H9 (cell line): ENCODE results near the gene PPP1CC. TPM values are rescaled to one million over a fixed set of nuclear protein-coding genes. Genes with fewer than 3 reads are reported as not detected.

Experiments used
- DNase-seq: peaks from one replicate; pipeline ENCODE4 v3.0.0-alpha.2; 2017
- H2AFZ ChIP-seq: one replicate; pipeline ENCODE4 v1.6.1; 2013; ENCODE audit warnings: mild to moderate bottlenecking, low read length, control low read depth, moderate library complexity
- H2AK5ac ChIP-seq: 2 replicates; pipeline ENCODE4 v1.6.1; 2013; ENCODE audit warnings: low read length, control low read depth, mixed read lengths; ENCODE audit not compliant: insufficient read length
- H2BK120ac ChIP-seq: one replicate; pipeline ENCODE4 v1.6.1; 2013; ENCODE audit warnings: low read depth, mild to moderate bottlenecking, low read length, control low read depth, inconsistent platforms; ENCODE audit not compliant: poor library complexity, severe bottlenecking
- H2BK12ac ChIP-seq: 2 replicates; pipeline ENCODE4 v1.6.1; 2013; ENCODE audit warnings: low read length, control low read depth, mixed read lengths, low read depth; ENCODE audit not compliant: insufficient read length
- H2BK15ac ChIP-seq: 2 replicates; pipeline ENCODE4 v1.6.1; 2013; ENCODE audit warnings: low read depth, low read length, control low read depth
- H2BK20ac ChIP-seq: one replicate; pipeline ENCODE4 v1.6.1; 2013; ENCODE audit warnings: low read depth, mild to moderate bottlenecking, low read length, control low read depth, inconsistent platforms; ENCODE audit not compliant: poor library complexity, severe bottlenecking
- H2BK5ac ChIP-seq: 2 replicates; pipeline ENCODE4 v1.6.1; 2013; ENCODE audit warnings: low read length, control low read depth, mixed read lengths; ENCODE audit not compliant: insufficient read length
- H3K14ac ChIP-seq: 2 replicates; pipeline ENCODE4 v1.6.1; 2013; ENCODE audit warnings: low read length, control low read depth; ENCODE audit not compliant: insufficient read depth
- H3K18ac ChIP-seq: 2 replicates; pipeline ENCODE4 v1.6.1; 2013; ENCODE audit warnings: low read depth, mild to moderate bottlenecking, mixed read lengths, low read length, control low read depth; ENCODE audit not compliant: insufficient read length
- H3K23ac ChIP-seq: 2 replicates; pipeline ENCODE4 v1.6.1; 2013; ENCODE audit warnings: low read length, control low read depth, mixed read lengths, low read depth; ENCODE audit not compliant: insufficient read length
- H3K23me2 ChIP-seq: 2 replicates; pipeline ENCODE4 v1.6.1; 2013; ENCODE audit warnings: low read depth, mild to moderate bottlenecking, mixed read lengths, low read length, control low read depth; ENCODE audit not compliant: insufficient read length, poor library complexity, severe bottlenecking
- H3K27ac ChIP-seq: 2 replicates; pipeline ENCODE4 v1.5.1; 2013; ENCODE audit warnings: low read length, control low read depth, mixed read lengths, low read depth; ENCODE audit not compliant: insufficient read length
- H3K27me3 ChIP-seq: 2 replicates; pipeline ENCODE4 v1.6.1; 2013; ENCODE audit warnings: low read length, control low read depth, inconsistent platforms; ENCODE audit not compliant: insufficient read depth
- H3K4ac ChIP-seq: 2 replicates; pipeline ENCODE4 v1.6.1; 2013; ENCODE audit warnings: low read depth, mild to moderate bottlenecking, control low read depth, inconsistent platforms, low read length, moderate library complexity
- H3K4me1 ChIP-seq: 2 replicates; pipeline ENCODE4 v1.6.1; 2013; ENCODE audit warnings: low read length, control low read depth, inconsistent platforms; ENCODE audit not compliant: insufficient read depth
- H3K4me2 ChIP-seq: 2 replicates; pipeline ENCODE4 v1.6.1; 2013; ENCODE audit warnings: low read length, control low read depth, mixed read lengths; ENCODE audit not compliant: insufficient read length, insufficient read depth
- H3K56ac ChIP-seq: 2 replicates; pipeline ENCODE4 v1.6.1; 2013; ENCODE audit warnings: low read depth, mild to moderate bottlenecking, mixed read lengths, low read length, control low read depth; ENCODE audit not compliant: insufficient read length
- H3K79me1 ChIP-seq: 2 replicates; pipeline ENCODE4 v1.6.1; 2013; ENCODE audit warnings: low read depth, mild to moderate bottlenecking, moderate library complexity, low read length, control low read depth, inconsistent platforms; ENCODE audit not compliant: insufficient read depth, poor library complexity, severe bottlenecking
- H3K79me2 ChIP-seq: 2 replicates; pipeline ENCODE4 v1.6.1; 2013; ENCODE audit warnings: low read length, control low read depth, inconsistent platforms; ENCODE audit not compliant: insufficient read depth
- H3K9ac ChIP-seq: 2 replicates; pipeline ENCODE4 v1.6.1; 2013; ENCODE audit warnings: low read length, control low read depth, mixed read lengths; ENCODE audit not compliant: insufficient read length; ENCODE audit errors: extremely low read depth
- H3K9me3 ChIP-seq: one replicate; pipeline ENCODE4 v1.6.1; 2013; ENCODE audit warnings: low read depth, low read length, inconsistent platforms; ENCODE audit not compliant: control insufficient read depth
- H3T11ph ChIP-seq: one replicate; pipeline ENCODE4 v1.6.1; 2013; ENCODE audit warnings: mild to moderate bottlenecking, low read length, control low read depth, inconsistent platforms
- H4K20me1 ChIP-seq: one replicate; pipeline ENCODE4 v1.6.1; 2013; ENCODE audit not compliant: control insufficient read depth, insufficient read length, insufficient read depth
- H4K5ac ChIP-seq: 2 replicates; pipeline ENCODE4 v1.6.1; 2013; ENCODE audit warnings: low read depth, mild to moderate bottlenecking, mixed read lengths, low read length, control low read depth; ENCODE audit not compliant: insufficient read length
- H4K8ac ChIP-seq: replicated peaks from 2 replicates; pipeline ENCODE4 v1.6.1; 2013; ENCODE audit warnings: low read length, control low read depth, mixed read lengths, low read depth; ENCODE audit not compliant: insufficient read length
- H4K91ac ChIP-seq: 2 replicates; pipeline ENCODE4 v1.6.1; 2013; ENCODE audit warnings: low read depth, mild to moderate bottlenecking, moderate library complexity, mixed read lengths, low read length, control low read depth; ENCODE audit not compliant: insufficient read length
- H3K27ac Mint-ChIP-seq, 3 experiments: 2 replicates in 2 of 3; 3 replicates in 1 of 3; pipeline ENCODE4 v1.8.0; 2020 to 2021; ENCODE audit warnings: mixed read lengths in 3 of 3, mild to moderate bottlenecking in 1 of 3, moderate library complexity in 1 of 3
- H3K27me3 Mint-ChIP-seq: 2 replicates; pipeline ENCODE4 v1.8.0; 2021; ENCODE audit warnings: low read depth, mild to moderate bottlenecking, moderate library complexity, mixed read lengths
- H3K36me3 Mint-ChIP-seq, 3 experiments: 2 replicates in 2 of 3; 3 replicates in 1 of 3; pipeline ENCODE4 v1.8.0; 2020 to 2021; ENCODE audit warnings: low read depth in 3 of 3, mixed read lengths in 3 of 3; ENCODE audit not compliant: insufficient read depth in 1 of 3
- H3K4me1 Mint-ChIP-seq, 2 experiments: 2 replicates each; pipeline ENCODE4 v1.8.0; 2020; ENCODE audit warnings: mixed read lengths in 2 of 2
- H3K4me3 Mint-ChIP-seq, 2 experiments: 2 replicates in 1 of 2; 3 replicates in 1 of 2; pipeline ENCODE4 v1.8.0; 2020 to 2021; ENCODE audit warnings: mild to moderate bottlenecking in 2 of 2, mixed read lengths in 2 of 2, moderate library complexity in 1 of 2
- H3K9me3 Mint-ChIP-seq, 2 experiments: 2 replicates in 1 of 2; 3 replicates in 1 of 2; pipeline ENCODE4 v1.8.0; 2020; ENCODE audit warnings: mild to moderate bottlenecking in 2 of 2, mixed read lengths in 2 of 2, moderate library complexity in 1 of 2
- CTCF ChIP-seq: fragments of 200-600 bp; sonication (generic); conservative IDR thresholded peaks from 3 replicates; pipeline ENCODE4 v1.8.0; 2021; ENCODE audit warnings: antibody characterized with exemption, mild to moderate bottlenecking
- WGBS: extraction: QIAGEN DNeasy Blood & Tissue Kit; methylation state at CpG from one replicate; pipeline ENCODE4 v1.1.7; 2013; ENCODE audit warnings: missing lambda C conversion rate, low lambda C conversion rate, mixed read lengths; ENCODE audit not compliant: insufficient read length; ENCODE audit errors: extremely low coverage; 5-methylcytosine and 5-hydroxymethylcytosine counted together
- total RNA-seq: library from RNA; stranded (reverse); gene quantifications from 2 replicates; pipeline ENCODE4 v1.2.1, GENCODE V29; 2021

PPP1CC gene
- total RNA-seq, 1 experiment from 2014 or later: 286 TPM

- no CpG with 5 or more reads among the region's 28 CpGs for WGBS
- TF ChIP-seq CTCF: peak; percentile 44
- H3K18ac ChIP-seq: no peak overlapping the region
Observed at GRCh38 chr12:110699591-110700445, 42.9 kb downstream of the PPP1CC start.

More at GRCh38 chr12:110699591-110700445, 42.9 kb downstream of the PPP1CC start:
- Histone ChIP-seq H3T11ph (no peak overlapping the region), H2BK20ac (no peak overlapping the region), H2BK120ac (no peak overlapping the region), H4K20me1 (no peaks in the 10 kb centered on the region), H3K27ac (no peak overlapping the region), H2BK5ac (no peak overlapping the region), H3K9me3 (no peaks in the 10 kb centered on the region), H3K4ac (no peak overlapping the region), H3K56ac (no peak overlapping the region), H4K8ac (no peak overlapping the region), H3K23ac (no peak overlapping the region), H3K27me3 (no peaks in the 10 kb centered on the region), H3K79me1 (no peaks in the 10 kb centered on the region), H3K9ac (no peak overlapping the region), H4K91ac (no peak overlapping the region), H3K14ac (no peak overlapping the region), H3K79me2 (no peaks in the 10 kb centered on the region), H2AK5ac (no peak overlapping the region), H4K5ac (no peak overlapping the region), H3K4me2 (no peak overlapping the region), H3K4me1 (no peaks in the 10 kb centered on the region), H2AFZ (no peak overlapping the region), H2BK15ac (no peak overlapping the region), H2BK12ac (no peak overlapping the region), H3K23me2 (no peaks in the 10 kb centered on the region)
- peaks cover 4% of the 10 kb centered on the region for H3K27me3 Mint-ChIP-seq
- peak overlapping the region in 1 of 3 experiments; percentile 90; a peak in 1 of 7 replicates for H3K27ac Mint-ChIP-seq
- peak; percentile 67 for DNase-seq
- H3K4me3 Mint-ChIP-seq: no peak overlapping the region
- H3K9me3 Mint-ChIP-seq: no peaks in the 10 kb centered on the region
- no peaks in the 10 kb centered on the region for H3K36me3 Mint-ChIP-seq
- peaks cover 0 to 8% of the 10 kb centered on the region in 2 experiments; a peak in 1 of 4 replicates for H3K4me1 Mint-ChIP-seq
